Upper lobe of right lung (tissue), 1 donor: ENCODE data around the gene CCSER1. TPM values are rescaled to one million over a fixed set of nuclear protein-coding genes. Genes with fewer than 3 reads are reported as not detected.

Source experiments
- ATAC-seq: fragments of 200-7000 bp; cut with Tn5 transposase; one replicate; pipeline ENCODE4 v1.9.1; 2020; ENCODE audit warnings: mild to moderate bottlenecking, moderate library complexity
- DNase-seq: peaks from one replicate; pipeline ENCODE4 v3.0.0-alpha.2; 2020
- H3K27ac ChIP-seq: fragments of 200-600 bp; one replicate; pipeline ENCODE4 v1.8.0; 2022
- H3K27me3 ChIP-seq: fragments of 200-600 bp; one replicate; pipeline ENCODE4 v1.8.0; 2022; ENCODE audit warnings: mild to moderate bottlenecking
- H3K36me3 ChIP-seq: fragments of 200-600 bp; one replicate; pipeline ENCODE4 v1.8.0; 2022
- H3K4me1 ChIP-seq: fragments of 200-600 bp; one replicate; pipeline ENCODE4 v1.8.0; 2022
- H3K4me3 ChIP-seq: fragments of 200-600 bp; one replicate; pipeline ENCODE4 v1.8.0; 2022; ENCODE audit warnings: mild to moderate bottlenecking
- H3K9me3 ChIP-seq: fragments of 200-600 bp; one replicate; pipeline ENCODE4 v1.8.0; 2022
- CTCF ChIP-seq: fragments of 200-600 bp; IDR thresholded peaks from one replicate; pipeline ENCODE4 v1.8.0; 2022; ENCODE audit warnings: antibody characterized with exemption
- intact Hi-C: fragments of 100-400 bp; cut with DNase I; formaldehyde crosslinking; loops from one replicate; pipeline ENCODE4 v1.11.0; 2022
- total RNA-seq: library from RNA; stranded (reverse); fragmentation: NEBNext Ultra II Directional; extraction: Animal tissue kit (Norgen Biotek cat#: 25700); gene quantifications from one replicate; pipeline ENCODE4 v1.2.1, GENCODE V29; 2021
- donor health status: DM: no; HTN: yes; CAD: no; lungs with severe emphysema.

CCSER1 gene
- total RNA-seq, 1 donor from 2014 or later = 7.4 TPM

- no peaks in the 10 kb centered on the region for H3K4me1 ChIP-seq
- H3K9me3 ChIP-seq = no peaks in the 10 kb centered on the region
- intact Hi-C loops = no loop called here
- H3K27ac ChIP-seq = no peak overlapping the region
- no peak for TF ChIP-seq CTCF
- no peak overlapping the region for H3K4me3 ChIP-seq
- no peak for DNase-seq
- no peaks in the 10 kb centered on the region for H3K27me3 ChIP-seq
- no peak for ATAC-seq
- H3K36me3 ChIP-seq = no peaks in the 10 kb centered on the region
These were observed 850.5 kb downstream of the CCSER1 start for GRCh38 chr4:90977726-90978125.

GRCh38 chr4:90979556-90979955 lies 852.4 kb downstream of the CCSER1 start:
- intact Hi-C loops = no loop called here
- Histone ChIP-seq H3K9me3 (no peaks in the 10 kb centered on the region), H3K4me3 (no peak overlapping the region), H3K36me3 (no peaks in the 10 kb centered on the region), H3K4me1 (no peaks in the 10 kb centered on the region), H3K27me3 (no peaks in the 10 kb centered on the region), H3K27ac (no peak overlapping the region)
- TF ChIP-seq CTCF = no peak
- DNase-seq = no peak
- ATAC-seq = no peak

GRCh38 chr4:90982813-90983212 lies 855.6 kb downstream of the CCSER1 start:
- no peak for ATAC-seq
- Histone ChIP-seq H3K9me3 (no peaks in the 10 kb centered on the region), H3K27ac (no peak overlapping the region), H3K4me1 (no peaks in the 10 kb centered on the region), H3K4me3 (no peak overlapping the region), H3K36me3 (no peaks in the 10 kb centered on the region), H3K27me3 (no peaks in the 10 kb centered on the region)
- DNase-seq = no peak
- no peak for TF ChIP-seq CTCF
- intact Hi-C loops = no loop called here

GRCh38 chr4:90990284-90990683 lies 863.1 kb downstream of the CCSER1 start:
- Histone ChIP-seq H3K27me3 (no peaks in the 10 kb centered on the region), H3K36me3 (no peaks in the 10 kb centered on the region), H3K4me1 (no peaks in the 10 kb centered on the region), H3K9me3 (no peaks in the 10 kb centered on the region), H3K27ac (no peak overlapping the region), H3K4me3 (no peak overlapping the region)
- DNase-seq (no peak), ATAC-seq (no peak)
- TF ChIP-seq CTCF = no peak
- intact Hi-C loops = no loop called here

- H3K27ac ChIP-seq = no peak overlapping the region
- ATAC-seq (no peak), DNase-seq (no peak)
- H3K4me1 ChIP-seq = no peaks in the 10 kb centered on the region
- intact Hi-C loops = no loop called here
- H3K4me3 ChIP-seq = no peak overlapping the region
- no peak for TF ChIP-seq CTCF
- H3K36me3 ChIP-seq = no peaks in the 10 kb centered on the region
- no peaks in the 10 kb centered on the region for H3K27me3 ChIP-seq
- H3K9me3 ChIP-seq = no peaks in the 10 kb centered on the region
These were observed 865.0 kb downstream of the CCSER1 start for GRCh38 chr4:90992213-90992612.

- intact Hi-C loops = no loop called here
- Histone ChIP-seq H3K27ac (no peak overlapping the region), H3K27me3 (no peaks in the 10 kb centered on the region), H3K4me3 (no peak overlapping the region), H3K4me1 (no peaks in the 10 kb centered on the region), H3K36me3 (no peaks in the 10 kb centered on the region), H3K9me3 (no peaks in the 10 kb centered on the region)
- TF ChIP-seq CTCF = no peak
- no peak for DNase-seq
- ATAC-seq = no peak
These were observed 867.8 kb downstream of the CCSER1 start for GRCh38 chr4:90994851-90995574.
